ENCODE measurements around the gene LGALS4.

The LGALS4 gene

GRCh38 chr19:38842439-38843174, 29.9 kb upstream of the LGALS4 start:
- no peak for DNase-seq (ENCODE audit: low read depth in 2 of 2)
- TF ChIP-seq CTCF (IDR thresholded peaks at IDR 0.05; ENCODE audit: low read depth, low read length), result no peak
- H3K4me3 ChIP-seq (replicated peaks in 1 of 2; ENCODE audit: low read depth in 2 of 2, low read length in 2 of 2), result no peak overlapping the region

GRCh38 chr19:38841787-38842438, 29.2 kb upstream of the LGALS4 start:
- H3K4me3 ChIP-seq (replicated peaks in 1 of 2; ENCODE audit: low read depth in 2 of 2, low read length in 2 of 2), result no peak overlapping the region
- DNase-seq (ENCODE audit: low read depth in 2 of 2), result no peak
- no peak for TF ChIP-seq CTCF (IDR thresholded peaks at IDR 0.05; ENCODE audit: low read depth, low read length)

- DNase-seq (ENCODE audit: low read depth in 2 of 2), result no peak
- TF ChIP-seq CTCF (IDR thresholded peaks at IDR 0.05; ENCODE audit: low read depth, low read length), result no peak
- no peak overlapping the region for H3K4me3 ChIP-seq (replicated peaks in 1 of 2; ENCODE audit: low read depth in 2 of 2, low read length in 2 of 2)
Observed at GRCh38 chr19:38841180-38841766, 28.5 kb upstream of the LGALS4 start.

- H3K4me3 ChIP-seq (replicated peaks in 1 of 2; ENCODE audit: low read depth in 2 of 2, low read length in 2 of 2), result no peak overlapping the region
- no peak for DNase-seq (ENCODE audit: low read depth in 2 of 2)
- no peak for TF ChIP-seq CTCF (IDR thresholded peaks at IDR 0.05; ENCODE audit: low read depth, low read length)
Observed at GRCh38 chr19:38840583-38840968, 27.8 kb upstream of the LGALS4 start.

- TF ChIP-seq CTCF (IDR thresholded peaks at IDR 0.05; ENCODE audit: low read depth, low read length), result no peak
- DNase-seq (ENCODE audit: low read depth in 2 of 2), result no peak
Observed at GRCh38 chr19:38839816-38840582, 27.3 kb upstream of the LGALS4 start.

GRCh38 chr19:38838986-38839761, 26.4 kb upstream of the LGALS4 start:
- DNase-seq (ENCODE audit: low read depth in 2 of 2), result no peak
- H3K4me3 ChIP-seq (replicated peaks in 1 of 2; ENCODE audit: low read depth in 2 of 2, low read length in 2 of 2), result no peak overlapping the region
- no peak for TF ChIP-seq CTCF (IDR thresholded peaks at IDR 0.05; ENCODE audit: low read depth, low read length)

More at GRCh38 chr19:38839816-38840582, 27.3 kb upstream of the LGALS4 start:
- no peak overlapping the region for H3K4me3 ChIP-seq (replicated peaks in 1 of 2; ENCODE audit: low read depth in 2 of 2, low read length in 2 of 2)
